Stimulated activated CD8-positive, alpha-beta memory T cell treated with anti-CD3 and anti-CD28 coated beads, Interleukin-12 subunit alpha, Interleukin-12 subunit beta, amount 100 ng/mL, for 1 hour (primary cell): ENCODE results near the gene NPTN.

Experiments
- DNase-seq: peaks from one replicate; pipeline ENCODE4 v3.0.0-alpha.2; 2020; ENCODE audit warnings: low read depth

The NPTN gene

GRCh38 chr15:73631915-73632669 is 1.1 kb downstream of the NPTN start:
- DNase-seq, result no peak

- no peak for DNase-seq
These were observed 2.2 kb downstream of the NPTN start for GRCh38 chr15:73630921-73631362.

GRCh38 chr15:73629798-73630429 is 3.3 kb downstream of the NPTN start:
- DNase-seq, result no peak

- no peak for DNase-seq
These were observed 4.0 kb downstream of the NPTN start for GRCh38 chr15:73628976-73629797.

- no peak for DNase-seq
These were observed 5.1 kb downstream of the NPTN start for GRCh38 chr15:73628102-73628501.

GRCh38 chr15:73626072-73626471 is 7.1 kb downstream of the NPTN start:
- no peak for DNase-seq

GRCh38 chr15:73624530-73624929 is 8.7 kb downstream of the NPTN start:
- DNase-seq, result no peak

GRCh38 chr15:73621286-73621826 is 11.8 kb downstream of the NPTN start:
- no peak for DNase-seq

GRCh38 chr15:73620078-73620477 is 13.1 kb downstream of the NPTN start:
- DNase-seq, result no peak

- DNase-seq, result no peak
These were observed 15.3 kb downstream of the NPTN start for GRCh38 chr15:73617913-73618312.

- no peak for DNase-seq
These were observed 15.8 kb downstream of the NPTN start for GRCh38 chr15:73617301-73617831.

GRCh38 chr15:73608941-73609340 is 24.2 kb downstream of the NPTN start:
- no peak for DNase-seq

GRCh38 chr15:73608475-73608874 is 24.7 kb downstream of the NPTN start:
- no peak for DNase-seq

- DNase-seq, result no peak
These were observed 25.3 kb downstream of the NPTN start for GRCh38 chr15:73607843-73608242.

GRCh38 chr15:73607405-73607804 is 25.8 kb downstream of the NPTN start:
- DNase-seq, result no peak

- no peak for DNase-seq
These were observed 27.3 kb downstream of the NPTN start for GRCh38 chr15:73605759-73606436.

GRCh38 chr15:73604477-73604876 is 28.7 kb downstream of the NPTN start:
- DNase-seq, result no peak

- no peak for DNase-seq
These were observed 30.2 kb downstream of the NPTN start for GRCh38 chr15:73602992-73603391.

GRCh38 chr15:73602446-73602843 is 30.7 kb downstream of the NPTN start:
- DNase-seq, result no peak

GRCh38 chr15:73601451-73602445 is 31.4 kb downstream of the NPTN start:
- no peak for DNase-seq
